Measurements from ENCODE around the gene KIF6.
A peak's percentile ranks its signal among the peaks of the same experiment; 100 is the strongest.
"Not testable (repeated sequence)": the region's sequence is repeated elsewhere in the genome, so short reads cannot be mapped to it uniquely, and the experiment has no call there.

The KIF6 gene

DNA sequence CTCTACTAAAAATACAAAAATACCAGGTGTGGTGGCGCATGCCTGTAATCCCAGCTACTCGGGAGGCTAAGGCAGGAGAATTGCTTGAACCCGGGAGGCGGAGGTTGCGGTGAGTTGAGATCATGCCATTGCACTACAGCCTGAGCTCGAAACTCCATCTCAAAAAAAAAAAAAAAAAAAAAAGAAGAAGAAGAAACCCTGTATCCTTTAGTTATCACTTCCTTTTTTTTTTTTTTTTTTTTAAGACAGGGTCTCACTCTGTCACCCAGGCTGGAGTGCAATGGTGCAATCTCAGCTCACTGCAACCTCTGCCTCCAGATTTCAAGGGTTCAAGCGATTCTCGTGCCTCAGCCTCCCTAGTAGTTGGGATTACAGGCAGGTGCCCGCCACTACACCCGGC, 438.6 kb downstream of the KIF6 start:
- not testable (repeated sequence) for H3K27ac ChIP-seq, H3K4me3 ChIP-seq

DNA sequence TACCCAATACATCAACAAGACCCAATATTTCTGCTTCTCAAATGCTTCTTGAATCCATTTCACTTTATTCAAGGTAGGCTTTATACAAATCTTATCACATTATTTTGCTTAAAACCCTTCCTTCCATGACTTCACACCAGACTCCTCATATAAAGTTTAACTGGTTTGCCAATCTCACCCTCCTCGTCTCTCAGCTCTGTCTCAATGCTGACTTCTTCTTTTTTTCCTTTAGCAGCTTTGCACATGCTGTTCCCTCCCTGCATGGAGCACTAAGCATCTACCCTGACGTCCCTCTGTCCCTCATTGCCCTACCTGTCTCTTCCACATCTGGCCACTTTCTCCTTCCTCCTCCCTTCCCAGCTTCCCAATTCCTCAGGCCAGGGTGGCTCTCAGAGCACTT, 442.4 kb downstream of the KIF6 start:
- H3K4me3 ChIP-seq, result no peak overlapping the region
- H3K27ac ChIP-seq, result no peak overlapping the region

DNA sequence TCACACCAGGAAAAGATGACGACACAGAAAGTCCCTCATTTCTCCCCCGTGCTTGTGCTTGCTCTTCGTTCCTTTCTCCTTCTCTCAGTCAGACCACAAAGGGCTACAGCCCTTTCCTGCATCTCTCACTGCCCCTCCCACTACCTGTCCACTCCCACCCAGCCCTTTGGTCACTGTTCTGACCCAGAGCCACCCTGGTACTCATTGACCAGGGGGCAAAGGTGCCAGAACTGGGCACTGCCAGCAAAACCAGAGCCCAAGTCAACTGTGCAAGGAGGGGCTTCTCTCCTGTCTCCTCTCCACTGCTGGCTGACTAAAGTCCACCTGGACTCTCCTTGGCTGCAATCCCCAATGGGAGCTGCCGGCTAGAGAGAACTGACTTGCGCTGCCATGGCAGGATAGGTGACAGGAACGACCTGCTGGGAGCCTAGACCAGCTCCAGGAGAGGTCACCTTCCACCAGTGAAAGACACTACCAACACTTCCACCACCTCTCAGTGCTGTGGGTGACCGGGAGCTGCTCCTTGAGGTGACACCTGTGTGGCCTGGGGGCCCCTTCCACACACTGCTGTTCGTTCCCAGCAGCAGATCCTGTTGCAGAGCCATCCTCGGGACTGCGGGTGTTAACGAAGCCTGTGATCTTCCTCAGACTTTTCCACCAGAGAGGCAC, 443.8 kb downstream of the KIF6 start:
- H3K4me3 ChIP-seq, result no peak overlapping the region
- H3K27ac ChIP-seq, result no peak overlapping the region

DNA sequence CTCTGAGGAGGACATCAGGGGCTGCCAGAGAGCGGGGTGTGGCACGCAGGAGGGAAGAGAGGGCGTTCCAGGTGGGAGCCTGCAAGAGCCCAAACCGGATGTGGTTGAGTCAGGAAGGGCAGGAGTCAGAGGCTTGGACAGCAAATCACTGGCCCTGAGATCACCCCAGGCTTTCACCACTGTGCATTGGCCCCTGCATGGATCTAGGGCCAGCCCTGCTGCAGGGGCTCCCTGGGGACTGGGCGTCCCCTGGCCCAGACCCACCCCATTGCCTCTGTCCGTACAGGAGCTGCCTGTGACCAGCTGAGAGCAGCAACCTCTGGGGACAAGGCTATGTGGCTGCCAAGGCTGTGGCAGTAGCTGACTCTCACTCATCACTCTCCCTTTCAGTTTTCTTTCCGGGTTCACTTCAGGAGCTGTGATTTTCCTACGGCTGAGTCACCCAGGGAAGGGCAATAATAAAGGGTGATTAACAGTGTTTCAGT, 444.9 kb downstream of the KIF6 start:
- Histone ChIP-seq H3K4me3 (no peak overlapping the region), H3K27ac (peak overlapping the region in 1 of 21 experiments; percentile 17)

All from skin epidermis (tissue), 12 donors.